ENCODE data around the gene SMC4.

- no peak for TF ChIP-seq CTCF (IDR thresholded peaks at IDR 0.05; ENCODE audit: borderline replicate concordance, extremely low read depth, low read length, poor library complexity, severe bottlenecking)
- TF ChIP-seq EZH2 (IDR thresholded peaks at IDR 0.05; ENCODE audit: borderline replicate concordance, low read depth, low read length, severe bottlenecking) = no peak
Measured at GRCh38 chr3:160395297-160395696, 4.2 kb upstream of the SMC4 start.

Data from DND-41 (cell line).